ENCODE data around the gene COX7A2L.

DNA sequence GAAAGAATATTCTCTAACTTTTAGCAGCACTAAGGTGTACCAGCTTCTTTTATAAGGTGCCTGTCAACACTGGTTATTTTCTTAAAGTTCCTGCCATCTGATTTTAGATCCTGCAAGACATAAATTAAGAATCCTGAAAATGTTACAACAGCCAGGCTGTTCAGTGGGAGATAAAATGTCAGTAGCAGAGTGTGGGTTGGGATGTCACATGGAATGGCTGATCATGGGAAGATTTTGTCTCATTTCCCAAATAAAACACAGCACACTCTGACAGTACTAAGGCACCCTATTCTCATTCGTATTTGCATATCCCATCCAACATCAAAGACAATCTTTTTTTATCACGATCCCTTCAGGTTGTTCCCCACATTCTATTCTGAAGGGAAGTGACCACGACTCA is 2.4 kb upstream of the COX7A2L start:
- TF ChIP-seq, protein P1, sequence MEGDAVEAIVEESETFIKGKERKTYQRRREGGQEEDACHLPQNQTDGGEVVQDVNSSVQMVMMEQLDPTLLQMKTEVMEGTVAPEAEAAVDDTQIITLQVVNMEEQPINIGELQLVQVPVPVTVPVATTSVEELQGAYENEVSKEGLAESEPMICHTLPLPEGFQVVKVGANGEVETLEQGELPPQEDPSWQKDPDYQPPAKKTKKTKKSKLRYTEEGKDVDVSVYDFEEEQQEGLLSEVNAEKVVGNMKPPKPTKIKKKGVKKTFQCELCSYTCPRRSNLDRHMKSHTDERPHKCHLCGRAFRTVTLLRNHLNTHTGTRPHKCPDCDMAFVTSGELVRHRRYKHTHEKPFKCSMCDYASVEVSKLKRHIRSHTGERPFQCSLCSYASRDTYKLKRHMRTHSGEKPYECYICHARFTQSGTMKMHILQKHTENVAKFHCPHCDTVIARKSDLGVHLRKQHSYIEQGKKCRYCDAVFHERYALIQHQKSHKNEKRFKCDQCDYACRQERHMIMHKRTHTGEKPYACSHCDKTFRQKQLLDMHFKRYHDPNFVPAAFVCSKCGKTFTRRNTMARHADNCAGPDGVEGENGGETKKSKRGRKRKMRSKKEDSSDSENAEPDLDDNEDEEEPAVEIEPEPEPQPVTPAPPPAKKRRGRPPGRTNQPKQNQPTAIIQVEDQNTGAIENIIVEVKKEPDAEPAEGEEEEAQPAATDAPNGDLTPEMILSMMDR (conservative IDR thresholded peaks at IDR 0.05) = no peak
- no peak for TF ChIP-seq EZH2 (IDR thresholded peaks at IDR 0.05; ENCODE audit: low read depth)
